Measurements from ENCODE around the gene VSIR.

The VSIR gene

DNA sequence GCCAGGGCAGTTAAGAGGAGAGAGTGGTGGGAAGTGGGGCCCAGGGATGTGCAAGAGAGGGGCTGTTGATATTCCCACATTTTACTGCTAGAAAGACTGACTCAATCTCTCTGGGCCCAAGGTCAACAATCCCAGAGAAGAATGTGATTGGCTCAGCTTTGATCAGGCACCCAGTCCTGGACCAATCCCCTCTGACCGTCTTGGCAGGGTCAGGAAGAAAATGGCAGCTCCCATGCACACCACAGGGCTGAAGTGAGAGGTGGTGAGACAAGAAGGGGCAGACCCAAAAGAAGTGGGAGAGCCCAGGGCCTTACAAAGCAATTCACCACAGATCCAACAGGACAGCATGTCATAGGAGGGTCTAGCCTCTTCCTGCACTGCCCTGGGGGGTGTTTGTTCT lies 50.5 kb downstream of the VSIR start:
- TF ChIP-seq CTCF (IDR thresholded peaks at IDR 0.05) = no peak

DNA sequence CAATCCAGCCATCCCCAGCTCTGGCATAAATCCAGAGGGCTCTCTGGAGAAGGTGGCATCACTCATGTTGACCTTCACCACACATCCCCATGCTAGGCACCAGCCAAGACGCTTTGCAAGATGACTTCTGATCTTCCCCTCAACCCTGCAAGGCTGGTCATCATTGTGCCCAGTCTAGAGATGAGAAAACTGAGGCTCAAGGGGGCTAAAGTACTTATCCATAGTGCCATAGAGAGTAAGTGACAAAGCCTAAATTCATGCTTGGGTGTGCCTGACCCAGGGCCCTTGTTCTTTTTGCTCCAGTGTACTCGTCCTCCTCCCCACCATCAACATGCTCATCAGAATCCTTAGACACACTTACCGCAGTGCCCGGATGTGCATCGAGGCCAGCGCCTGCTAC lies 52.0 kb downstream of the VSIR start:
- no peak for TF ChIP-seq CTCF (IDR thresholded peaks at IDR 0.05)

- TF ChIP-seq CTCF (IDR thresholded peaks at IDR 0.05) = no peak
These were observed 53.0 kb downstream of the VSIR start for GRCh38 chr10:71720288-71720687.

DNA sequence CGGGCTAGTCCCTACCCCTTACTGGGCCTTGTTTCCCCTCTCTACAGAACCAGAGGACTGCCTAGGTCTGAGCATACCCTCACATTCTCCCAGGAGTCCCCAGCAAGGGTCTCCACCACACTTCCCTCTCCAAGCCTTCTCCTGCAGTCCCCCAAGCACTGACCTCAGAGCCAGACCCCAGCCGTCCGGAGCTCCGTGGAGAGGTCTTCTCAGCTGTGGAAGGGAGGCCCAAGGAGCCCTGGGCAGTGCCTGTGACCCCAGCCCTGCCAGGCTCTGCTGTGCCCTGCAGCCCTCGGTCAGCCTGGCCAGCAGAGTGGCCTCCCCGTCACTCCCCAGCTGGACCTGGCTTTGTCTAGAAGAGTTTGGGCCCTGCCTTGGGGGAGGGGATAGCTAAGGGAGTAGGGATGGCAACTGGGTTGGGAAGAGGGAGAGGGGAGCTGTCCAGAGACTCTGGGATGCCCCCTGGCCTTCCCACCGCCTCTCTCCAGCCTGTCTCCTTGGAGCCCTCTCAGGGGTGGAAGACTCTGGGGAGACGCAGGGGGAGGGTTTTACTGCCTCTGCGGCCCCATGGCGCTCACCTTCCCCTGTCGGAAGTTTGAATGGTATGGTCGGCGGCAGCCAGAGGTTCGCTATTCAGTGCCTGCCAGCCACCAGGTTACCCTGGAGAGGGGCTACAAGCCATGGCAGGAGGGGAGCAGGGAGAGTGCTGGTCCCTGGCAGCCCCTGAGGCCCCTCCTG lies 53.7 kb downstream of the VSIR start, which contains the start of gene C10orf105:
C10orf105 (minus strand) TSS at position 315 of the 738 bp plus-strand sequence. CDS start 3,441 bp downstream, outside the sequence.
- no peak for TF ChIP-seq CTCF (IDR thresholded peaks at IDR 0.05)

DNA sequence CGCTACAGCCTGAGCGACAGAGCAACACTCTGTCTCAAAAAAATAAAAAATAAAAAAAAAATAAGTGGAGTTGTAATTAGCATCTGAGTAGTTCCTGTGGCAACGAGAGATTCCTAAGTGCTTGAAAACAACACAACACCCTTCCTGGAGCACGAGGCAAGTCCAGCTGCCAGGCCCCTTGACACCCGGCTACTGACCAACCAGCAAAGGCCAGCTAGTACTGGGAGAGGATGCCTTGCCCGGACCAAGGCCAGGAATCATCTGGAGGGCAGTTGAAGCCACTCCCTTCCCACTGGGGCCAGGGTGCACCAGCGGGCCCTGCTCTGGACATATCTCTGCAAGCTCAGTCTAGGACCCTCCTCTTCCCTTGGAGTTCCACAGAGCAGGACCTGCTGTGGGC lies 54.3 kb downstream of the VSIR start:
- no peak for TF ChIP-seq CTCF (IDR thresholded peaks at IDR 0.05)

DNA sequence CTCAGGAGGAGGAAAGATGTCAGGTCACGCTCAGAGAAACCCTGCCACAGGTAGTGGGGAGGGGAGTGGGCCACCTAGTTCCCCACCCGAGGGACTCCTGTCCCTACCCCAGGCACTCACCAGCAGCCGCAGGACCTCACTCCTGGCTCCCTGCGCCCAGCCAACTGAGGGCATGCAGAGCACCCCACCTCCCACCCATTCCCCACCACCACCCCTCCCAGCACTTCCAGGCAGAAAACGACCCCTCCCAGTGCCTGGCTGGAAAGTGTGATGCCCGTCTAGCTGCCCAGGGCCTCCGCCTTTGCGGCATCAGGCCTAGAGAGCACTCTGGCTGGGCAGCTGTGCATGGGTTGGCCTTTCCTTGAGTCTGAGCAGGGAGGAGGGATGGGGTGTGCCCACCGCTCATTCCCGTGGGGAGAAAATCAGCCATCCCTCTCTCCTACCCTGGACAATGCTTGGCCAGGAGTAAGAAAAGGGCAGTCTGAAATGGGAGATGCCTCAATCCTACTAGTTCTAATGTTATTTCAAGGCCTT lies 55.1 kb downstream of the VSIR start:
- TF ChIP-seq CTCF (IDR thresholded peaks at IDR 0.05) = no peak

DNA sequence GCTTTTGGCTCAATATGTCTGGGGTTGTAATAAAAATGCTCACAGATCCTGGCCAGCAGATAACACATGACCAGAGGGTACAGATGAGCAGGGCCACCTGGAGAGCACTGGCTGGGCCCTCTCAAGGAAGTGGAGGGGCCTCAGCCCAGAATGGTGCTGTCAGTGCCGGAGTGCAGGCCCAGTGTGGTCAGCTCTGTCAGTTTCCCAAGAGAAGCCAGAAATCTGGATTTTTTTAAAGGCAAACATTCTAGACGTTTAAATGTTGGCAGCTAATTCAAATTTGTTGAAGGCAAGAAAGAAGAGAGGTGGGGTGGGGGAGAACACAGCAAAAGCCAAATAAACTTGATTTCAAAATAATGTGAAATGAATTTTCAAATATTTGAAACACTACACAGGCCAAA lies 55.8 kb downstream of the VSIR start:
- no peak for TF ChIP-seq CTCF (IDR thresholded peaks at IDR 0.05)
